ENCODE data around the gene ANO6. TPM values are rescaled to one million over a fixed set of nuclear protein-coding genes. Genes with fewer than 3 reads are reported as not detected.

Gene ANO6
- polyA plus RNA-seq, 1 donor (not counting 4 experiments of a cell fraction or from before 2014, with no cell fraction given): 64.3 TPM

GRCh38 chr12:45362291-45362690, 146.4 kb downstream of the ANO6 start:
- no peak overlapping the region for H2AFZ ChIP-seq (ENCODE audit: control insufficient read depth, low read length)
- H3K27ac ChIP-seq (ENCODE audit: control insufficient read depth, insufficient read depth, low read length): no peak overlapping the region
- H3K4me2 ChIP-seq (ENCODE audit: control insufficient read depth, extremely low read depth, insufficient read depth, low read depth, low read length): no peak overlapping the region
- no peaks in the 10 kb centered on the region for H3K27me3 ChIP-seq (ENCODE audit: control insufficient read depth, extremely low read depth, insufficient read depth, low read length)
- no peaks in the 10 kb centered on the region for H3K9me1 ChIP-seq (ENCODE audit: control insufficient read depth, extremely low read depth, insufficient read depth, low read length)
- no peak for TF ChIP-seq EZH2 (IDR thresholded peaks at IDR 0.05; ENCODE audit: low read length)
- TF ChIP-seq CTCF (optimal IDR thresholded peaks at IDR 0.05 in 1 of 3, IDR thresholded peaks at IDR 0.05 in 1 of 3, conservative IDR thresholded peaks at IDR 0.05 in 1 of 3; ENCODE audit: extremely low read depth in 1 of 3, insufficient read depth in 2 of 3, low read length in 3 of 3): no peak
- no peak for DNase-seq (ENCODE audit: low read depth, low spot score)
- H4K20me1 ChIP-seq (ENCODE audit: control insufficient read depth, extremely low read depth, insufficient read depth, low read length): no peaks in the 10 kb centered on the region
- no peak overlapping the region for H3K9ac ChIP-seq (ENCODE audit: control insufficient read depth, extremely low read depth, insufficient read depth, low read length)
- H3K36me3 ChIP-seq (ENCODE audit: control insufficient read depth in 2 of 2, extremely low read depth in 1 of 2, insufficient read depth in 2 of 2, low read length in 2 of 2): peaks cover 4 to 19% of the 10 kb centered on the region in 2 experiments
- no peaks in the 10 kb centered on the region for H3K9me3 ChIP-seq (ENCODE audit: control insufficient read depth, low read depth, low read length)
- FAIRE-seq: no peak
- no peak overlapping the region for H3K4me3 ChIP-seq (ENCODE audit: control insufficient read depth in 2 of 3, extremely low read depth in 1 of 3, insufficient read depth in 2 of 3, low read depth in 1 of 3, low read length in 3 of 3)
- dilution Hi-C loops (cut with MboI; ENCODE audit: extremely low pct_ligation_motif_present, low sequenced_read_pairs): no loop called here
- no peaks in the 10 kb centered on the region for H3K4me1 ChIP-seq (ENCODE audit: control insufficient read depth, extremely low read depth, insufficient read depth, low read length)
- peaks cover 23% of the 10 kb centered on the region for H3K79me2 ChIP-seq (ENCODE audit: control insufficient read depth, insufficient read depth, low read length)

DNA sequence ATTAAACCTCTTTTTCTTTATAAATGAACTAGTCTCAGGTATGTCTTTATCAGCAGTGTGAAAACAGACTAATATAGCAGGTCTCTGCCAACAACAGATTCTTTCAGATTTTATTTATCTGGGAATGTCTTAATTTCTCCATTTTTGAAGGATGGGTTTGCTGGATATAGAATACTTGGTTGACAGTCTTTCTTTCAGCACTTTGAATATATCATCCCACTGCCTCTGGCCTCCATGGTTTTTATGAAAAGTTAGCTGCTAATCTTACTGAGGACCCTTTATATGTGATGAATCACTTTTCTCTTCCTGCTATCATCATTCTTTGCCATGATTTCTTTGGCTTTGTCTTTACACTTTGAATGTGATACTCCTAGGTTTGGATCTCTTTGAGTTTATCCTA, 148.0 kb downstream of the ANO6 start:
- Histone ChIP-seq H3K4me2 (ENCODE audit: control insufficient read depth, extremely low read depth, insufficient read depth, low read depth, low read length) (no peak overlapping the region), H3K36me3 (ENCODE audit: control insufficient read depth in 2 of 2, extremely low read depth in 1 of 2, insufficient read depth in 2 of 2, low read length in 2 of 2) (peaks cover 2 to 13% of the 10 kb centered on the region in 2 experiments), H3K4me1 (ENCODE audit: control insufficient read depth, extremely low read depth, insufficient read depth, low read length) (no peaks in the 10 kb centered on the region), H3K79me2 (ENCODE audit: control insufficient read depth, insufficient read depth, low read length) (peaks cover 23% of the 10 kb centered on the region), H2AFZ (ENCODE audit: control insufficient read depth, low read length) (no peak overlapping the region), H4K20me1 (ENCODE audit: control insufficient read depth, extremely low read depth, insufficient read depth, low read length) (no peaks in the 10 kb centered on the region), H3K9ac (ENCODE audit: control insufficient read depth, extremely low read depth, insufficient read depth, low read length) (no peak overlapping the region), H3K4me3 (ENCODE audit: control insufficient read depth in 2 of 3, extremely low read depth in 1 of 3, insufficient read depth in 2 of 3, low read depth in 1 of 3, low read length in 3 of 3) (no peak overlapping the region), H3K9me3 (ENCODE audit: control insufficient read depth, low read depth, low read length) (no peaks in the 10 kb centered on the region), H3K27ac (ENCODE audit: control insufficient read depth, insufficient read depth, low read length) (no peak overlapping the region), H3K27me3 (ENCODE audit: control insufficient read depth, extremely low read depth, insufficient read depth, low read length) (no peaks in the 10 kb centered on the region), H3K9me1 (ENCODE audit: control insufficient read depth, extremely low read depth, insufficient read depth, low read length) (no peaks in the 10 kb centered on the region)
- TF ChIP-seq CTCF (optimal IDR thresholded peaks at IDR 0.05 in 1 of 3, IDR thresholded peaks at IDR 0.05 in 1 of 3, conservative IDR thresholded peaks at IDR 0.05 in 1 of 3; ENCODE audit: extremely low read depth in 1 of 3, insufficient read depth in 2 of 3, low read length in 3 of 3) (no peak), EZH2 (IDR thresholded peaks at IDR 0.05; ENCODE audit: low read length) (no peak)
- FAIRE-seq (no peak), DNase-seq (ENCODE audit: low read depth, low spot score) (no peak)
- dilution Hi-C loops (cut with MboI; ENCODE audit: extremely low pct_ligation_motif_present, low sequenced_read_pairs): no loop called here

Measured in keratinocyte (primary cell).